ENCODE measurements around the gene SNAP29.

Gene SNAP29

DNA sequence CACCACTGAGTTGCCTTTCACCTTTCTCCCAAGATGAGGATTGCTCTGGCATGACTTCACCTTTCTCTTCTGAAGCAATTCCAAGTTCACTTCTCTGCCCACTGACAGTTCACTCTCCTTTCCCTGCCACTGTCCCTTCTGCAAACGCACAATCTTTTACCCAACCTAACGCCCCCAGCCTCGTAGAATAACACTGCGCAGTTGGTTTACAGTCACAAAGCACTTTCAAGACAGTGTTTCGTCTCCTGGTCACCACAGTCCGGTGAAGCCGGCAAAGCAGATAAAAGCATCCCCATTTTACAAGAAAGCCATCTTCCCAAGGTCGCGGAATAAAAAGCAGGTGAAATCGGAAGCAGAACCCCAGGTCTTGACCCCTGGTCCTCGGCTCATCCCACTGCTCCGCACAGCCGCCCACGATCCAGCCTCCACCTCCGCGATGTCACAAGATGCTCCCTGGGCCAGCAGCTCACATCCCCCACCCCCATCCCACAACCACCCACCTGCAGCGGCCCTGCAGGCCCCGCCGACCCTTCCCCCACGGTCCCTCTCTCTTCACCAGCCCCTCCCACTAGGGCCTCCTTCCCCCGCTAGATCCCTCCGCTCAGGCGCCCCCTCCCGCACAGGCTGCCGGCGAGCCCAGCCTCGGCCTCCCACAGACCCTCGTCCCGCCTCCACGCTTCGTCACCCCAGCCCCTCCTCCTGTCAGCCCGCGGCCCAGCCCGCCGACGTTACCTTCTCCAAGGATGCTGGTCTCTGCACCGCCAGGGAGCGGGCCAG lies 781 bp upstream of the SNAP29 start (continued):
- TF ChIP-seq, protein P1, sequence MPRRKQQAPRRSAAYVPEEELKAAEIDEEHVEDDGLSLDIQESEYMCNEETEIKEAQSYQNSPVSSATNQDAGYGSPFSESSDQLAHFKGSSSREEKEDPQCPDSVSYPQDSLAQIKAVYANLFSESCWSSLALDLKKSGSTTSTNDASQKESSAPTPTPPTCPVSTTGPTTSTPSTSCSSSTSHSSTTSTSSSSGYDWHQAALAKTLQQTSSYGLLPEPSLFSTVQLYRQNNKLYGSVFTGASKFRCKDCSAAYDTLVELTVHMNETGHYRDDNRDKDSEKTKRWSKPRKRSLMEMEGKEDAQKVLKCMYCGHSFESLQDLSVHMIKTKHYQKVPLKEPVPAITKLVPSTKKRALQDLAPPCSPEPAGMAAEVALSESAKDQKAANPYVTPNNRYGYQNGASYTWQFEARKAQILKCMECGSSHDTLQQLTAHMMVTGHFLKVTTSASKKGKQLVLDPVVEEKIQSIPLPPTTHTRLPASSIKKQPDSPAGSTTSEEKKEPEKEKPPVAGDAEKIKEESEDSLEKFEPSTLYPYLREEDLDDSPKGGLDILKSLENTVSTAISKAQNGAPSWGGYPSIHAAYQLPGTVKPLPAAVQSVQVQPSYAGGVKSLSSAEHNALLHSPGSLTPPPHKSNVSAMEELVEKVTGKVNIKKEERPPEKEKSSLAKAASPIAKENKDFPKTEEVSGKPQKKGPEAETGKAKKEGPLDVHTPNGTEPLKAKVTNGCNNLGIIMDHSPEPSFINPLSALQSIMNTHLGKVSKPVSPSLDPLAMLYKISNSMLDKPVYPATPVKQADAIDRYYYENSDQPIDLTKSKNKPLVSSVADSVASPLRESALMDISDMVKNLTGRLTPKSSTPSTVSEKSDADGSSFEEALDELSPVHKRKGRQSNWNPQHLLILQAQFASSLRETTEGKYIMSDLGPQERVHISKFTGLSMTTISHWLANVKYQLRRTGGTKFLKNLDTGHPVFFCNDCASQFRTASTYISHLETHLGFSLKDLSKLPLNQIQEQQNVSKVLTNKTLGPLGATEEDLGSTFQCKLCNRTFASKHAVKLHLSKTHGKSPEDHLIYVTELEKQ (tag by site-specific recombination; IDR thresholded peaks at IDR 0.05; ENCODE audit: borderline replicate concordance): no peak
- TF ChIP-seq RBAK (tag by site-specific recombination; IDR thresholded peaks at IDR 0.05) (no peak), ZNF335 (tag by site-specific recombination; conservative IDR thresholded peaks at IDR 0.05) (peak; percentile 76), ZEB2 (tag by site-specific recombination; IDR thresholded peaks at IDR 0.05) (peak; percentile 74), ZNF600 (tag by site-specific recombination; IDR thresholded peaks at IDR 0.05) (no peak), ZBTB8A (tag by site-specific recombination; IDR thresholded peaks at IDR 0.05) (no peak; the same call in 1 of the 2 replicates), ZNF621 (tag by site-specific recombination; IDR thresholded peaks at IDR 0.05) (no peak), ZBTB48 (tag by site-specific recombination; IDR thresholded peaks at IDR 0.05) (peak; percentile 93), GFI1B (tag by site-specific recombination; IDR thresholded peaks at IDR 0.05) (no peak), TRIM28 (IDR thresholded peaks at IDR 0.05; ENCODE audit: borderline replicate concordance, low read length) (no peak), MZF1 (tag by site-specific recombination; IDR thresholded peaks at IDR 0.05; ENCODE audit: borderline replicate concordance) (no peak; the same call in 1 of the 2 replicates), ZBTB1 (tag by site-specific recombination; IDR thresholded peaks at IDR 0.05) (no peak), ZNF274 (IDR thresholded peaks at IDR 0.05; ENCODE audit: low read length) (no peak), ZNF274 (tag by site-specific recombination; IDR thresholded peaks at IDR 0.05; ENCODE audit: borderline replicate concordance) (no peak), ZBTB7A (tag by site-specific recombination; IDR thresholded peaks at IDR 0.05; ENCODE audit: low read depth) (no peak), ZNF138 (tag by site-specific recombination; IDR thresholded peaks at IDR 0.05; ENCODE audit: borderline replicate concordance) (no peak), SCRT1 (tag by site-specific recombination; IDR thresholded peaks at IDR 0.05; ENCODE audit: borderline replicate concordance) (no peak), IKZF3 (tag by site-specific recombination; IDR thresholded peaks at IDR 0.05) (no peak), SP3 (tag by site-specific recombination; IDR thresholded peaks at IDR 0.05) (peak; percentile 90)
- TF ChIP-seq, protein P2, sequence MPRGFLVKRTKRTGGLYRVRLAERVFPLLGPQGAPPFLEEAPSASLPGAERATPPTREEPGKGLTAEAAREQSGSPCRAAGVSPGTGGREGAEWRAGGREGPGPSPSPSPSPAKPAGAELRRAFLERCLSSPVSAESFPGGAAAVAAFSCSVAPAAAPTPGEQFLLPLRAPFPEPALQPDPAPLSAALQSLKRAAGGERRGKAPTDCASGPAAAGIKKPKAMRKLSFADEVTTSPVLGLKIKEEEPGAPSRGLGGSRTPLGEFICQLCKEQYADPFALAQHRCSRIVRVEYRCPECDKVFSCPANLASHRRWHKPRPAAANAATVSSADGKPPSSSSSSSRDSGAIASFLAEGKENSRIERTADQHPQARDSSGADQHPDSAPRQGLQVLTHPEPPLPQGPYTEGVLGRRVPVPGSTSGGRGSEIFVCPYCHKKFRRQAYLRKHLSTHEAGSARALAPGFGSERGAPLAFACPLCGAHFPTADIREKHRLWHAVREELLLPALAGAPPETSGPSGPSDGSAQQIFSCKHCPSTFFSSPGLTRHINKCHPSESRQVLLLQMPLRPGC (tag by site-specific recombination; IDR thresholded peaks at IDR 0.05): no peak; the same call in 1 of the 2 replicates
- TF ChIP-seq, protein P3, sequence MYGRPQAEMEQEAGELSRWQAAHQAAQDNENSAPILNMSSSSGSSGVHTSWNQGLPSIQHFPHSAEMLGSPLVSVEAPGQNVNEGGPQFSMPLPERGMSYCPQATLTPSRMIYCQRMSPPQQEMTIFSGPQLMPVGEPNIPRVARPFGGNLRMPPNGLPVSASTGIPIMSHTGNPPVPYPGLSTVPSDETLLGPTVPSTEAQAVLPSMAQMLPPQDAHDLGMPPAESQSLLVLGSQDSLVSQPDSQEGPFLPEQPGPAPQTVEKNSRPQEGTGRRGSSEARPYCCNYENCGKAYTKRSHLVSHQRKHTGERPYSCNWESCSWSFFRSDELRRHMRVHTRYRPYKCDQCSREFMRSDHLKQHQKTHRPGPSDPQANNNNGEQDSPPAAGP (tag by site-specific recombination; IDR thresholded peaks at IDR 0.05): peak; percentile 31; the same call in 1 of the 2 replicates
- TF ChIP-seq, protein P4, sequence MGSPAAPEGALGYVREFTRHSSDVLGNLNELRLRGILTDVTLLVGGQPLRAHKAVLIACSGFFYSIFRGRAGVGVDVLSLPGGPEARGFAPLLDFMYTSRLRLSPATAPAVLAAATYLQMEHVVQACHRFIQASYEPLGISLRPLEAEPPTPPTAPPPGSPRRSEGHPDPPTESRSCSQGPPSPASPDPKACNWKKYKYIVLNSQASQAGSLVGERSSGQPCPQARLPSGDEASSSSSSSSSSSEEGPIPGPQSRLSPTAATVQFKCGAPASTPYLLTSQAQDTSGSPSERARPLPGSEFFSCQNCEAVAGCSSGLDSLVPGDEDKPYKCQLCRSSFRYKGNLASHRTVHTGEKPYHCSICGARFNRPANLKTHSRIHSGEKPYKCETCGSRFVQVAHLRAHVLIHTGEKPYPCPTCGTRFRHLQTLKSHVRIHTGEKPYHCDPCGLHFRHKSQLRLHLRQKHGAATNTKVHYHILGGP (tag by site-specific recombination; IDR thresholded peaks at IDR 0.05): no peak
- TF ChIP-seq, protein P5, sequence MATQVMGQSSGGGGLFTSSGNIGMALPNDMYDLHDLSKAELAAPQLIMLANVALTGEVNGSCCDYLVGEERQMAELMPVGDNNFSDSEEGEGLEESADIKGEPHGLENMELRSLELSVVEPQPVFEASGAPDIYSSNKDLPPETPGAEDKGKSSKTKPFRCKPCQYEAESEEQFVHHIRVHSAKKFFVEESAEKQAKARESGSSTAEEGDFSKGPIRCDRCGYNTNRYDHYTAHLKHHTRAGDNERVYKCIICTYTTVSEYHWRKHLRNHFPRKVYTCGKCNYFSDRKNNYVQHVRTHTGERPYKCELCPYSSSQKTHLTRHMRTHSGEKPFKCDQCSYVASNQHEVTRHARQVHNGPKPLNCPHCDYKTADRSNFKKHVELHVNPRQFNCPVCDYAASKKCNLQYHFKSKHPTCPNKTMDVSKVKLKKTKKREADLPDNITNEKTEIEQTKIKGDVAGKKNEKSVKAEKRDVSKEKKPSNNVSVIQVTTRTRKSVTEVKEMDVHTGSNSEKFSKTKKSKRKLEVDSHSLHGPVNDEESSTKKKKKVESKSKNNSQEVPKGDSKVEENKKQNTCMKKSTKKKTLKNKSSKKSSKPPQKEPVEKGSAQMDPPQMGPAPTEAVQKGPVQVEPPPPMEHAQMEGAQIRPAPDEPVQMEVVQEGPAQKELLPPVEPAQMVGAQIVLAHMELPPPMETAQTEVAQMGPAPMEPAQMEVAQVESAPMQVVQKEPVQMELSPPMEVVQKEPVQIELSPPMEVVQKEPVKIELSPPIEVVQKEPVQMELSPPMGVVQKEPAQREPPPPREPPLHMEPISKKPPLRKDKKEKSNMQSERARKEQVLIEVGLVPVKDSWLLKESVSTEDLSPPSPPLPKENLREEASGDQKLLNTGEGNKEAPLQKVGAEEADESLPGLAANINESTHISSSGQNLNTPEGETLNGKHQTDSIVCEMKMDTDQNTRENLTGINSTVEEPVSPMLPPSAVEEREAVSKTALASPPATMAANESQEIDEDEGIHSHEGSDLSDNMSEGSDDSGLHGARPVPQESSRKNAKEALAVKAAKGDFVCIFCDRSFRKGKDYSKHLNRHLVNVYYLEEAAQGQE (tag by site-specific recombination; IDR thresholded peaks at IDR 0.05): 0 out of 2 replicates have a peak, but pooled peaks have one; percentile 33
- TF ChIP-seq, protein P6, sequence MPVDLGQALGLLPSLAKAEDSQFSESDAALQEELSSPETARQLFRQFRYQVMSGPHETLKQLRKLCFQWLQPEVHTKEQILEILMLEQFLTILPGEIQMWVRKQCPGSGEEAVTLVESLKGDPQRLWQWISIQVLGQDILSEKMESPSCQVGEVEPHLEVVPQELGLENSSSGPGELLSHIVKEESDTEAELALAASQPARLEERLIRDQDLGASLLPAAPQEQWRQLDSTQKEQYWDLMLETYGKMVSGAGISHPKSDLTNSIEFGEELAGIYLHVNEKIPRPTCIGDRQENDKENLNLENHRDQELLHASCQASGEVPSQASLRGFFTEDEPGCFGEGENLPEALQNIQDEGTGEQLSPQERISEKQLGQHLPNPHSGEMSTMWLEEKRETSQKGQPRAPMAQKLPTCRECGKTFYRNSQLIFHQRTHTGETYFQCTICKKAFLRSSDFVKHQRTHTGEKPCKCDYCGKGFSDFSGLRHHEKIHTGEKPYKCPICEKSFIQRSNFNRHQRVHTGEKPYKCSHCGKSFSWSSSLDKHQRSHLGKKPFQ (tag by site-specific recombination; IDR thresholded peaks at IDR 0.05): no peak
- TF ChIP-seq, protein P7, sequence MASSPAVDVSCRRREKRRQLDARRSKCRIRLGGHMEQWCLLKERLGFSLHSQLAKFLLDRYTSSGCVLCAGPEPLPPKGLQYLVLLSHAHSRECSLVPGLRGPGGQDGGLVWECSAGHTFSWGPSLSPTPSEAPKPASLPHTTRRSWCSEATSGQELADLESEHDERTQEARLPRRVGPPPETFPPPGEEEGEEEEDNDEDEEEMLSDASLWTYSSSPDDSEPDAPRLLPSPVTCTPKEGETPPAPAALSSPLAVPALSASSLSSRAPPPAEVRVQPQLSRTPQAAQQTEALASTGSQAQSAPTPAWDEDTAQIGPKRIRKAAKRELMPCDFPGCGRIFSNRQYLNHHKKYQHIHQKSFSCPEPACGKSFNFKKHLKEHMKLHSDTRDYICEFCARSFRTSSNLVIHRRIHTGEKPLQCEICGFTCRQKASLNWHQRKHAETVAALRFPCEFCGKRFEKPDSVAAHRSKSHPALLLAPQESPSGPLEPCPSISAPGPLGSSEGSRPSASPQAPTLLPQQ (tag by site-specific recombination; IDR thresholded peaks at IDR 0.05): no peak
